Hepatic stellate cell (primary cell): Measurements from ENCODE around the gene TXNDC8.
A peak's percentile ranks its signal among the peaks of the same experiment; 100 is the strongest.
"Not testable (repeated sequence)": the region's sequence is repeated elsewhere in the genome, so short reads cannot be mapped to it uniquely, and the experiment has no call there.

ENCODE experiments used
- DNase-seq: peaks from one replicate; pipeline ENCODE4 v3.0.0; 2011; ENCODE audit warnings: low spot score

TXNDC8 gene

GRCh38 chr9:110327716-110328115 is 9.9 kb downstream of the TXNDC8 start:
- DNase-seq: no peak

GRCh38 chr9:110323818-110324217 is 13.8 kb downstream of the TXNDC8 start:
- DNase-seq: no peak

GRCh38 chr9:110320651-110321445 is 16.8 kb downstream of the TXNDC8 start:
- DNase-seq: no peak

- no peak for DNase-seq
Measured at GRCh38 chr9:110319781-110320492, 17.7 kb downstream of the TXNDC8 start.

GRCh38 chr9:110317911-110318310 is 19.8 kb downstream of the TXNDC8 start:
- no peak for DNase-seq

GRCh38 chr9:110316261-110317075 is 21.2 kb downstream of the TXNDC8 start:
- no peak for DNase-seq

GRCh38 chr9:110311978-110312377 is 25.7 kb downstream of the TXNDC8 start:
- not testable (repeated sequence) for DNase-seq

- DNase-seq: no peak
Measured at GRCh38 chr9:110309681-110310080, 28.0 kb downstream of the TXNDC8 start.

- DNase-seq: no peak
Measured at GRCh38 chr9:110308633-110309038, 29.0 kb downstream of the TXNDC8 start.

GRCh38 chr9:110307191-110307590 is 30.5 kb downstream of the TXNDC8 start:
- no peak for DNase-seq

GRCh38 chr9:110303133-110303532 is 34.5 kb downstream of the TXNDC8 start:
- DNase-seq: no peak

GRCh38 chr9:110298043-110298605 is 39.5 kb downstream of the TXNDC8 start:
- DNase-seq: no peak

GRCh38 chr9:110293248-110293647 is 44.4 kb downstream of the TXNDC8 start:
- DNase-seq: no peak

GRCh38 chr9:110291921-110292557 is 45.6 kb downstream of the TXNDC8 start:
- DNase-seq: no peak

GRCh38 chr9:110290001-110290400 is 47.7 kb downstream of the TXNDC8 start:
- no peak for DNase-seq

GRCh38 chr9:110288503-110288902 is 49.2 kb downstream of the TXNDC8 start:
- DNase-seq: no peak

GRCh38 chr9:110287289-110287680 is 50.4 kb downstream of the TXNDC8 start:
- DNase-seq: no peak

GRCh38 chr9:110284211-110284844 is 53.3 kb downstream of the TXNDC8 start:
- DNase-seq: no peak

GRCh38 chr9:110283751-110284150 is 53.9 kb downstream of the TXNDC8 start:
- DNase-seq: no peak

GRCh38 chr9:110282739-110283081 is 55.0 kb downstream of the TXNDC8 start:
- DNase-seq: no peak

- peak; percentile 9 for DNase-seq
Measured at GRCh38 chr9:110282018-110282738, 55.5 kb downstream of the TXNDC8 start.
